Upper lobe of left lung (tissue), 6 donors: ENCODE measurements around the gene MFAP4. TPM values are rescaled to one million over a fixed set of nuclear protein-coding genes. Genes with fewer than 3 reads are reported as not detected.

ENCODE experiments used
- ATAC-seq, 2 donors: fragments of 200-7000 bp; cut with Tn5 transposase; one replicate each; pipeline ENCODE4 v1.9.1; 2022; ENCODE audit warnings: mild to moderate bottlenecking in 2 of 2, moderate library complexity in 2 of 2; ENCODE audit not compliant: low FRiP score in 2 of 2
- DNase-seq, 2 donors: peaks; one replicate each; pipeline ENCODE4 v3.0.0-alpha.2; 2019 to 2020
- H3K27ac ChIP-seq, 4 donors: fragments of 200-600 bp; sonication (generic); one replicate each; pipeline ENCODE4 v1.5.1; 2016 to 2019
- H3K27me3 ChIP-seq, 4 donors: fragments of 200-600 bp; sonication (generic); one replicate each; pipeline ENCODE4 v1.5.1; 2017 to 2019
- H3K36me3 ChIP-seq, 4 donors: fragments of 200-600 bp; sonication (generic); one replicate each; pipeline ENCODE4 v1.5.1; 2016 to 2019
- H3K4me1 ChIP-seq, 4 donors: fragments of 200-600 bp; sonication (generic); one replicate each; pipeline ENCODE4 v1.5.1; 2018 to 2019
- H3K4me3 ChIP-seq, 4 donors: fragments of 200-600 bp; sonication (generic); one replicate each; pipeline ENCODE4 v1.5.1; 2017 to 2019; ENCODE audit warnings: mild to moderate bottlenecking in 2 of 4, moderate library complexity in 1 of 4
- H3K9me3 ChIP-seq, 4 donors: fragments of 200-600 bp; sonication (generic); one replicate each; pipeline ENCODE4 v1.5.1; 2018 to 2019
- CTCF ChIP-seq, 6 experiments: fragments of 450-650 bp in 4 of 6; fragments of 200-600 bp in 2 of 6; sonication (generic) in 2 of 6; IDR thresholded peaks; one replicate each; pipeline ENCODE4 v1.5.1; 2016 to 2019; ENCODE audit warnings: antibody characterized with exemption in 6 of 6
- EP300 ChIP-seq, 4 donors: sonication (generic); formaldehyde crosslinking; IDR thresholded peaks; one replicate each; pipeline ENCODE4 v1.5.1; 2017; ENCODE audit warnings: antibody characterized with exemption in 4 of 4, control low read depth in 2 of 4
- POLR2A ChIP-seq, 4 donors: fragments of 450-650 bp; IDR thresholded peaks; one replicate each; pipeline ENCODE4 v1.5.1; 2016 to 2017; ENCODE audit warnings: antibody characterized with exemption in 4 of 4, mild to moderate bottlenecking in 2 of 4
- POLR2AphosphoS5 ChIP-seq, 2 donors: sonication (generic); formaldehyde crosslinking; IDR thresholded peaks; one replicate each; pipeline ENCODE4 v1.5.1; 2017; ENCODE audit warnings: antibody characterized with exemption in 2 of 2
- WGBS, 2 donors: methylation state at CpG; one replicate each; pipeline ENCODE4 v1.1.5; 2017 to 2018; 5-methylcytosine and 5-hydroxymethylcytosine counted together
- total RNA-seq, 6 donors: library from RNA; depleted of rRNA in 4 of 6; stranded (reverse); fragments of >200 nt in 4 of 6; gene quantifications; one replicate each; pipeline versions ENCODE4 v1.1.0 to v1.2.1, GENCODE V29; 2016 to 2021
- donor health status: DM: no; HTN: no; CAD: no; lungs with moderate emphysema.
- donor health status: DM: no; HTN: yes; CAD: no; lungs with severe emphysema.

The MFAP4 gene
- total RNA-seq, 6 donors from 2014 or later = 24.1 to 280 (median 175) TPM

DNA sequence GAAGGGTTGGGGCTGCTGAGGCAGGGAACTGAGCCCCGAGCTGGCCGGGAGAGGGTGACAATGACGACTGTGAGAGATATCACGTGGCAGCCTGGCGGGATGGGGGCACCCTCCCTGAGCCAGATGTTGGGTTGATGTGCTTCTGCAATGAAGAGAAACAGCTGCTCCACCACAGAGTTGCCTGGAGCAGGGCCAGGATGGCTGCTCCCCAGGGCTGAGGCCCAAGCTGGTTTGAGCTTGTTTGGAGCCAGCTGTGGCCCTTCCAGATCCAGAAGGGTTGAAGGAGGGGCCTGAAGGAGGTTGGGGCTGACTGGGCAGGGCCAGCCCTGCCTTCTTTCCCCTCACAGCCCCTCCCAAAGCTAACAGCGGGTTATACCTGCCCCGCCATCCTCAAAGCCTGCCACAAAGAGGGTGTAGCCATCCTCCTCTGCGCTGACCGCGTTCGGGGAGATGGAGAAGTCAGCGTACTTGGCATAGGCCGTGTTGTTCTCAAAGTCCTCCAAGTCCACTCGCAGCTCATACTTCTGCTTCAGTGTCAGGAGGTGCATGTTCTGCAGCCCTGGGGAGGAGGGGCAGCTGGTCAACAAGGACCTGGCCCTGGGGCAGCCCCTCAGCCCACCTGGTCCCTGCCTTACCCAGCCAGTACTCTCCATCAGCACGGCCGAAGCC is 2.1 kb downstream of the MFAP4 start:
- Histone ChIP-seq H3K27me3 (no peaks in the 10 kb centered on the region), H3K9me3 (no peaks in the 10 kb centered on the region), H3K27ac (peak overlapping the region; percentile 74 to 87 (median 78)), H3K36me3 (peaks cover 20 to 59% (median 47%) of the 10 kb centered on the region in 4 donors), H3K4me3 (peak overlapping the region in 1 of 4 donors; percentile 1), H3K4me1 (peaks cover 50 to 57% (median 50%) of the 10 kb centered on the region in 4 donors)
- TF ChIP-seq POLR2A (IDR thresholded peaks at IDR 0.05) (peak in 1 of 4 donors; percentile 41), EP300 (IDR thresholded peaks at IDR 0.05) (peak in 1 of 4 donors; percentile 6), CTCF (IDR thresholded peaks at IDR 0.05) (no peak), POLR2AphosphoS5 (IDR thresholded peaks at IDR 0.05) (peak; percentile 59 to 70)
- DNase-seq = peak; percentile 44 to 80
- ATAC-seq = peak; percentile 48 to 52
- WGBS, 2 donors = 58 to 70% methylated on average over 5 to 16 of the region's 16 CpGs

DNA sequence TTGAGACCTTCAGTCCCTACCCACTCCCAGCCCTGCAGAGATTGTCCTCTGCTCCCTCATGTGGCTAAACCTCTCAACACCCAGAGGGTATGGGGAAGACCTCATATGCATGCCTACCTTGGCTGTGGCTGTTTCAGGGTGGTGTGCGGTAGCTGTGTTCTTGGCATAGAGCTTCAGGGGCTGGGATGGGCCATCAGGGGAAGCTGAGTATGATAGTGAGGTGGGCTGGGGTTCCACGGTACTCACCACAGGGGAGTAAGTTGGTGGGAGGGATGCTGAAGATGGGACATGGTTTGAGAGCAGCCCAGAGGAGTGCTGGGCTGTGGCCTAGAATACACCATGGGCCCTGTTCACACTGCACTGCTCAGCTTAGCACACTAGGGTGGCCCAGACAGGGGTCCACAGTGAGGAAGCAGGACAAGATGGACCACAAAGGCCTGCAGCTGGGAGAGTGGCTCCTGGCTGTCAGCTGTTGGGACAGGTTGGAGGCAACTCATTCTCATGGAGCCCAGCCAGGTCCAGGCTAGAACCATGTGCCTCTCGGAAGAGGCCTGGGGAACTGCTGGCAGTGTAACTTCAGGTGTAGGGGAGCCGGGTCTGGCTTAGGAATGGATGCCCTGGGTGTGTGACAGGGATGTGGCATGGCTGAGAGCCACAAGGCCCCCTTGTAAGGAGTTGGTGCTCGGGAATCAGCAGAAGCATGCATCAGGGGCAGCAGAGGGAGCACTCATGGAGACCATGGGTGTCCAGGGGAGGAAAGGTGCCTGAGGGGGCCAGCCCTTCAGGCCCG is 3.1 kb downstream of the MFAP4 start:
- peak overlapping the region; percentile 74 to 87 (median 78) for H3K27ac ChIP-seq
- peaks cover 20 to 62% (median 49%) of the 10 kb centered on the region in 4 donors for H3K36me3 ChIP-seq
- no peak overlapping the region for H3K4me3 ChIP-seq
- H3K4me1 ChIP-seq = peaks cover 55 to 61% (median 60%) of the 10 kb centered on the region in 4 donors
- H3K27me3 ChIP-seq = no peaks in the 10 kb centered on the region
- TF ChIP-seq CTCF (IDR thresholded peaks at IDR 0.05) = no peak
- no peak for TF ChIP-seq POLR2AphosphoS5 (IDR thresholded peaks at IDR 0.05)
- TF ChIP-seq EP300 (IDR thresholded peaks at IDR 0.05) = no peak
- H3K9me3 ChIP-seq = no peaks in the 10 kb centered on the region
- ATAC-seq (no peak), DNase-seq (no peak)
- 76 to 84% methylated on average over 6 of the region's 6 CpGs for WGBS, 2 donors

DNA sequence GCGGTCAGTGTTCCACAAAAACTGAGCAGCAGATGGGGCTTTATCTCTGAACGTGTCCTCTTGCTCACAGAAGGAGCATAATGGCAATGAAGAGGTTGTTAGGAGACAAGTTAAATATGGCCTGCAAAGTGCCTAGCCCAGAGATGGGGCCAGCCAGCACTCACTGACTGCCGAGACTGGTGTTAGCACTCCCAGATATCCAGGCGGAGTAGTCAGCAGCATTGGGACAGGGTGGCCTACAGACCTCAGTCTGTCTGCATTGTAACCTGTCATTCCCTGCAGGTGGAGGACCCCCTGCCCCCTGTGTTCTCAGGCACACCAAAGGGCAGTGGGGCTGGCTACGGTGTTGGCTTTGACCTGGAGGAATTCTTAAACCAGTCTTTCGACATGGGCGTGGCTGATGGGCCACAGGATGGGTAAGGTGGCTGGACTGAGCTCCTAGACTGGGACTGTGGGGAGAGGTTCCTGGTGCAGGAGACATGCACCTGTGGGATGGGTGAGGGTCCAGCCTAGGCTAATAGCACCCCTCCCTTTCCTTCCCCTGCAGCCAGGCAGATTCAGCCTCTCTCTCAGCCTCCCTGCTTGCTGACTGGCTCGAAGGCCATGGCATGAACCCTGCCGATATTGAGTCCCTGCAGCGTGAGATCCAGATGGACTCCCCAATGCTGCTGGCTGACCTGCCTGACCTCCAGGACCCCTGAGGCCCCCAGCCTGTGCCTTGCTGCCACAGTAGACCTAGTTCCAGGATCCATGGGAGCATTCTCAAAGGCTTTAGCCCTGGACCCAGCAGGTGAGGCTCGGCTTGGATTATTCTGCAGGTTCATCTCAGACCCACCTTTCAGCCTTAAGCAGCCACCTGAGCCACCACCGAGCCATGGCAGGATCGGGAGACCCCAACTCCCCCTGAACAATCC is 4.2 kb downstream of the MFAP4 start:
- Histone ChIP-seq H3K9me3 (no peaks in the 10 kb centered on the region), H3K4me3 (no peak overlapping the region), H3K4me1 (peaks cover 48 to 63% (median 52%) of the 10 kb centered on the region in 4 donors), H3K27ac (peak overlapping the region in 3 of 4 donors; percentile 49 to 87 (median 57)), H3K36me3 (peaks cover 20 to 62% (median 49%) of the 10 kb centered on the region in 4 donors), H3K27me3 (no peaks in the 10 kb centered on the region)
- DNase-seq (no peak), ATAC-seq (no peak)
- TF ChIP-seq POLR2A (IDR thresholded peaks at IDR 0.05) (no peak), CTCF (IDR thresholded peaks at IDR 0.05) (no peak), POLR2AphosphoS5 (IDR thresholded peaks at IDR 0.05) (no peak), EP300 (IDR thresholded peaks at IDR 0.05) (no peak)
- WGBS, 2 donors = 84 to 88% methylated on average over 8 to 12 of the region's 13 CpGs

DNA sequence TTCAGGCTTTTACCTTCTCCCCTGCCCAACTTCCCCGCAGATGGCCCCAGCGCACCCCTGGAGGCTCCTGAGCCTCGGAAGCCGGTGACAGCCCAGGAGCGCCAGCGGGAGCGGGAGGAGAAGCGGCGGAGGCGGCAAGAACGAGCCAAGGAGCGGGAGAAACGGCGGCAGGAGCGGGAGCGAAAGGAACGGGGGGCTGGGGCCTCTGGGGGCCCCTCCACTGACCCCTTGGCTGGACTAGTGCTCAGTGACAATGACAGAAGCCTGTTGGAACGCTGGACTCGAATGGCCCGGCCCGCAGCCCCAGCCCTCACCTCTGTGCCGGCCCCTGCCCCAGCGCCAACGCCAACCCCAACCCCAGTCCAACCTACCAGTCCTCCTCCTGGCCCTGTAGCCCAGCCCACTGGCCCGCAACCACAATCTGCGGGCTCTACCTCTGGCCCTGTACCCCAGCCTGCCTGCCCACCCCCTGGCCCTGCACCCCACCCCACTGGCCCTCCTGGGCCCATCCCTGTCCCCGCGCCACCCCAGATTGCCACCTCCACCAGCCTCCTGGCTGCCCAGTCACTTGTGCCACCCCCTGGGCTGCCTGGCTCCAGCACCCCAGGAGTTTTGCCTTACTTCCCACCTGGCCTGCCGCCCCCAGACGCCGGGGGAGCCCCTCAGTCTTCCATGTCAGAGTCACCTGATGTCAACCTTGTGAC is 5.1 kb downstream of the MFAP4 start:
- no peaks in the 10 kb centered on the region for H3K27me3 ChIP-seq
- ATAC-seq = no peak
- DNase-seq = peak in 1 of 2 donors; percentile 84
- peaks cover 41 to 58% (median 48%) of the 10 kb centered on the region in 4 donors for H3K4me1 ChIP-seq
- peaks cover 20 to 62% (median 49%) of the 10 kb centered on the region in 4 donors for H3K36me3 ChIP-seq
- H3K4me3 ChIP-seq = no peak overlapping the region
- peak overlapping the region in 3 of 4 donors; percentile 49 to 87 (median 57) for H3K27ac ChIP-seq
- TF ChIP-seq POLR2A (IDR thresholded peaks at IDR 0.05) = no peak
- no peak for TF ChIP-seq EP300 (IDR thresholded peaks at IDR 0.05)
- TF ChIP-seq CTCF (IDR thresholded peaks at IDR 0.05) = no peak
- TF ChIP-seq POLR2AphosphoS5 (IDR thresholded peaks at IDR 0.05) = no peak
- no peaks in the 10 kb centered on the region for H3K9me3 ChIP-seq
- WGBS, 2 donors = 88 to 93% methylated on average over 24 to 31 of the region's 31 CpGs
